GM12892 (cell line): ENCODE data around the gene PIP5K1A.
A peak's percentile ranks its signal among the peaks of the same experiment; 100 is the strongest.

Experiments
- DNase-seq: peaks from one replicate; pipeline ENCODE4 v3.0.0; 2011; ENCODE audit not compliant: insufficient read length
- FAIRE-seq: peaks from 2 replicates; lab custom pipeline; 2011; peaks lifted over from hg19 to GRCh38; lab: Jason Lieb, UNC
- POLR2A ChIP-seq: IDR thresholded peaks from 2 replicates; pipeline ENCODE4 v1.6.1; 2011; ENCODE audit warnings: low read depth, low read length, control low read depth
- POLR2AphosphoS5 ChIP-seq: IDR thresholded peaks from 2 replicates; pipeline ENCODE4 v1.6.1; 2011; ENCODE audit warnings: low read depth, low read length, control low read depth
- TAF1 ChIP-seq: IDR thresholded peaks from 2 replicates; pipeline ENCODE4 v1.6.1; 2011; ENCODE audit warnings: low read depth, mild to moderate bottlenecking, control low read depth, low read length, borderline replicate concordance

PIP5K1A gene

GRCh38 chr1:151287767-151288500, 89.6 kb downstream of the PIP5K1A start:
- no peak for TF ChIP-seq TAF1
- TF ChIP-seq POLR2AphosphoS5: peak; percentile 40
- TF ChIP-seq POLR2A: 0 out of 2 replicates have a peak, but pooled peaks have one; percentile 9
- FAIRE-seq (no peak), DNase-seq (no peak)

- TF ChIP-seq POLR2A: no peak
- no peak for TF ChIP-seq POLR2AphosphoS5
- TF ChIP-seq TAF1: no peak
- DNase-seq (no peak), FAIRE-seq (no peak)
Observed at GRCh38 chr1:151288502-151288901, 90.2 kb downstream of the PIP5K1A start.

GRCh38 chr1:151289080-151289935, 91.0 kb downstream of the PIP5K1A start:
- no peak for DNase-seq
- FAIRE-seq: no peak
- TF ChIP-seq POLR2A (peak; percentile 38; the same call in 1 of the 2 replicates), POLR2AphosphoS5 (no peak)

GRCh38 chr1:151289991-151290708, 91.8 kb downstream of the PIP5K1A start:
- FAIRE-seq (no peak), DNase-seq (no peak)
- TF ChIP-seq POLR2AphosphoS5: peak; percentile 56
- peak; percentile 33; the same call in 1 of the 2 replicates for TF ChIP-seq POLR2A
- no peak for TF ChIP-seq TAF1

GRCh38 chr1:151290709-151291303, 92.5 kb downstream of the PIP5K1A start:
- FAIRE-seq (peak; percentile 36), DNase-seq (no peak)
- TF ChIP-seq POLR2A (peak; percentile 66), POLR2AphosphoS5 (peak; percentile 81), TAF1 (no peak)

GRCh38 chr1:151292207-151293030, 94.1 kb downstream of the PIP5K1A start:
- peak; percentile 71 for TF ChIP-seq POLR2A
- peak; percentile 86 for TF ChIP-seq POLR2AphosphoS5
- no peak for TF ChIP-seq TAF1
- DNase-seq (no peak), FAIRE-seq (no peak)

GRCh38 chr1:151293093-151293492, 94.7 kb downstream of the PIP5K1A start:
- DNase-seq (no peak), FAIRE-seq (no peak)
- TF ChIP-seq POLR2A (no peak), TAF1 (no peak), POLR2AphosphoS5 (no peak)

GRCh38 chr1:151294742-151295462, 96.5 kb downstream of the PIP5K1A start:
- DNase-seq (no peak), FAIRE-seq (no peak)
- TF ChIP-seq POLR2AphosphoS5: no peak
- TF ChIP-seq TAF1: no peak
